Effector memory CD4-positive, alpha-beta T cell (primary cell): ENCODE results near the gene STRAP.

Experiments
- DNase-seq, 3 donors: peaks; one replicate each; pipeline ENCODE4 v3.0.0-alpha.2; 2020
- H3K27ac ChIP-seq: 2 replicates; pipeline ENCODE4 v1.7.0; 2013; ENCODE audit warnings: mild to moderate bottlenecking, low read length, moderate library complexity; ENCODE audit not compliant: insufficient read depth, poor library complexity, severe bottlenecking
- H3K27me3 ChIP-seq: replicated peaks from 2 replicates; pipeline ENCODE4 v1.7.0; 2013; ENCODE audit warnings: mild to moderate bottlenecking, low read length; ENCODE audit not compliant: insufficient read depth, control insufficient read depth, poor library complexity, severe bottlenecking
- H3K36me3 ChIP-seq: 2 replicates; pipeline ENCODE4 v1.7.0; 2013; ENCODE audit warnings: mild to moderate bottlenecking, low read length, moderate library complexity; ENCODE audit not compliant: control insufficient read depth, insufficient read depth
- H3K4me1 ChIP-seq: 2 replicates; pipeline ENCODE4 v1.7.0; 2013; ENCODE audit warnings: low read length, mild to moderate bottlenecking; ENCODE audit not compliant: control insufficient read depth, insufficient read depth, poor library complexity, severe bottlenecking
- H3K4me3 ChIP-seq: 2 replicates; pipeline ENCODE4 v1.7.0; 2013; ENCODE audit warnings: low read length, low read depth, mild to moderate bottlenecking; ENCODE audit not compliant: insufficient read depth, poor library complexity, severe bottlenecking
- H3K9me3 ChIP-seq: 2 replicates; pipeline ENCODE4 v1.7.0; 2013; ENCODE audit warnings: mild to moderate bottlenecking, low read length, moderate library complexity; ENCODE audit not compliant: control insufficient read depth
- total RNA-seq, 3 donors: gene quantifications; one replicate each; lab custom pipeline; 2026; lab: John Stamatoyannopoulos, UW

Gene STRAP
- total RNA-seq, result 63.0 to 119 (median 73.2) reads per million in 3 donors

- H3K27ac ChIP-seq, result peak within 1 kb of the TSS; percentile 97
- H3K4me1 ChIP-seq, result peaks cover 16% of the 10 kb centered on the region
- no peaks in the 10 kb centered on the region for H3K9me3 ChIP-seq
- peak; percentile 90 to 94 (median 93) for DNase-seq
- peak within 1 kb of the TSS; percentile 82 for H3K4me3 ChIP-seq
- no peaks in the 10 kb centered on the region for H3K27me3 ChIP-seq
- H3K36me3 ChIP-seq, result no peaks in the 10 kb centered on the region
Observed at GRCh38 chr12:15882118-15882971, at the start of gene STRAP. STRAP (plus strand) TSS chr12:15882387; CDS start chr12:15882708, 321 bp downstream.

- Histone ChIP-seq H3K36me3 (no peaks in the 10 kb centered on the region), H3K27me3 (no peaks in the 10 kb centered on the region), H3K9me3 (no peaks in the 10 kb centered on the region), H3K4me1 (no peaks in the 10 kb centered on the region), H3K27ac (no peak overlapping the region), H3K4me3 (no peak overlapping the region)
- no peak for DNase-seq
Observed at GRCh38 chr12:15834575-15834974, 47.6 kb upstream of the STRAP start.

- Histone ChIP-seq H3K36me3 (no peaks in the 10 kb centered on the region), H3K27me3 (no peaks in the 10 kb centered on the region), H3K4me1 (no peaks in the 10 kb centered on the region), H3K27ac (no peak overlapping the region), H3K4me3 (no peak overlapping the region), H3K9me3 (no peaks in the 10 kb centered on the region)
- no peak for DNase-seq
Observed at GRCh38 chr12:15837141-15837790, 44.9 kb upstream of the STRAP start.

- H3K4me1 ChIP-seq, result no peaks in the 10 kb centered on the region
- H3K4me3 ChIP-seq, result no peak overlapping the region
- no peaks in the 10 kb centered on the region for H3K36me3 ChIP-seq
- no peak for DNase-seq
- no peaks in the 10 kb centered on the region for H3K9me3 ChIP-seq
- no peak overlapping the region for H3K27ac ChIP-seq
- H3K27me3 ChIP-seq, result no peaks in the 10 kb centered on the region
Observed at GRCh38 chr12:15839041-15839440, 43.1 kb upstream of the STRAP start.

GRCh38 chr12:15839682-15840081 lies 42.5 kb upstream of the STRAP start:
- no peak for DNase-seq
- Histone ChIP-seq H3K27me3 (no peaks in the 10 kb centered on the region), H3K27ac (no peak overlapping the region), H3K36me3 (no peaks in the 10 kb centered on the region), H3K9me3 (no peaks in the 10 kb centered on the region), H3K4me1 (no peaks in the 10 kb centered on the region), H3K4me3 (no peak overlapping the region)

GRCh38 chr12:15842108-15842507 lies 40.1 kb upstream of the STRAP start:
- H3K9me3 ChIP-seq, result no peaks in the 10 kb centered on the region
- no peaks in the 10 kb centered on the region for H3K27me3 ChIP-seq
- H3K4me3 ChIP-seq, result no peak overlapping the region
- H3K4me1 ChIP-seq, result no peaks in the 10 kb centered on the region
- H3K36me3 ChIP-seq, result no peaks in the 10 kb centered on the region
- H3K27ac ChIP-seq, result no peak overlapping the region
- DNase-seq, result no peak

- Histone ChIP-seq H3K9me3 (no peaks in the 10 kb centered on the region), H3K27me3 (no peaks in the 10 kb centered on the region), H3K4me1 (no peaks in the 10 kb centered on the region), H3K27ac (no peak overlapping the region), H3K36me3 (no peaks in the 10 kb centered on the region), H3K4me3 (no peak overlapping the region)
- no peak for DNase-seq
Observed at GRCh38 chr12:15846887-15847286, 35.3 kb upstream of the STRAP start.

GRCh38 chr12:15848606-15849005 lies 33.6 kb upstream of the STRAP start:
- no peaks in the 10 kb centered on the region for H3K4me1 ChIP-seq
- no peak overlapping the region for H3K27ac ChIP-seq
- no peak for DNase-seq
- H3K9me3 ChIP-seq, result no peaks in the 10 kb centered on the region
- H3K4me3 ChIP-seq, result no peak overlapping the region
- H3K36me3 ChIP-seq, result no peaks in the 10 kb centered on the region
- H3K27me3 ChIP-seq, result no peaks in the 10 kb centered on the region

- Histone ChIP-seq H3K4me1 (no peaks in the 10 kb centered on the region), H3K27ac (no peak overlapping the region), H3K27me3 (no peaks in the 10 kb centered on the region), H3K4me3 (no peak overlapping the region), H3K36me3 (no peaks in the 10 kb centered on the region), H3K9me3 (no peaks in the 10 kb centered on the region)
- DNase-seq, result no peak
Observed at GRCh38 chr12:15851045-15851620, 31.1 kb upstream of the STRAP start.

GRCh38 chr12:15851919-15852318 lies 30.3 kb upstream of the STRAP start:
- Histone ChIP-seq H3K36me3 (no peaks in the 10 kb centered on the region), H3K27me3 (no peaks in the 10 kb centered on the region), H3K4me1 (no peaks in the 10 kb centered on the region), H3K9me3 (no peaks in the 10 kb centered on the region), H3K27ac (no peak overlapping the region), H3K4me3 (no peak overlapping the region)
- DNase-seq, result no peak
